AG10803 (cell line): ENCODE measurements around the gene HRG.
"Not testable (repeated sequence)": the region's sequence is repeated elsewhere in the genome, so short reads cannot be mapped to it uniquely, and the experiment has no call there.

ENCODE experiments used
- DNase-seq: peaks from one replicate; pipeline ENCODE4 v3.0.0; 2010; ENCODE audit warnings: low read depth
- H3K4me3 ChIP-seq: 2 replicates; pipeline ENCODE4 v1.5.1; 2011; ENCODE audit warnings: mild to moderate bottlenecking, low read length, control low read depth
- TF ChIP-seq, protein P1 (sequence below): conservative IDR thresholded peaks from 2 replicates; pipeline ENCODE4 v1.5.1; 2011; ENCODE audit warnings: mild to moderate bottlenecking, low read length, control low read depth, inconsistent platforms

HRG gene

DNA sequence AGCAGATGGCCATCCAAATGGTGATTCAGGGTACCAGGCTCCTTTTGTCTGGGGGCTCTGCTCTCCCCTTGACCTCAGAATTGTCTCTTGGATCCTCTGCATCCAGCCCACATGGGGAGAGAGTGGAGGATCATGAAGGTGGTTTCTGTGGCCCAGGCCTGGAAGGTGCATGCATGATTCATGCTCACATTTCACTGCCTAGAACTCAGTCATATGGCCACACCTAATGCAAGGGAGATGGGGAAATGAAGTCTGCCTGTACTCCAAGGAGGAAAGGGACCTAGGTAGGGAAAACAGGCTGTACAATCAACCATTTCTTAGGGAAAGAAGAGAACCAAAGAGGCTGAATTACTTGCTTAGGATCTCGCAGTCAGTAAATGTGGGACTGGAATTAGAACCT is 15.1 kb downstream of the HRG start:
- H3K4me3 ChIP-seq, result no peak overlapping the region
- DNase-seq, result no peak
- TF ChIP-seq, protein P1, sequence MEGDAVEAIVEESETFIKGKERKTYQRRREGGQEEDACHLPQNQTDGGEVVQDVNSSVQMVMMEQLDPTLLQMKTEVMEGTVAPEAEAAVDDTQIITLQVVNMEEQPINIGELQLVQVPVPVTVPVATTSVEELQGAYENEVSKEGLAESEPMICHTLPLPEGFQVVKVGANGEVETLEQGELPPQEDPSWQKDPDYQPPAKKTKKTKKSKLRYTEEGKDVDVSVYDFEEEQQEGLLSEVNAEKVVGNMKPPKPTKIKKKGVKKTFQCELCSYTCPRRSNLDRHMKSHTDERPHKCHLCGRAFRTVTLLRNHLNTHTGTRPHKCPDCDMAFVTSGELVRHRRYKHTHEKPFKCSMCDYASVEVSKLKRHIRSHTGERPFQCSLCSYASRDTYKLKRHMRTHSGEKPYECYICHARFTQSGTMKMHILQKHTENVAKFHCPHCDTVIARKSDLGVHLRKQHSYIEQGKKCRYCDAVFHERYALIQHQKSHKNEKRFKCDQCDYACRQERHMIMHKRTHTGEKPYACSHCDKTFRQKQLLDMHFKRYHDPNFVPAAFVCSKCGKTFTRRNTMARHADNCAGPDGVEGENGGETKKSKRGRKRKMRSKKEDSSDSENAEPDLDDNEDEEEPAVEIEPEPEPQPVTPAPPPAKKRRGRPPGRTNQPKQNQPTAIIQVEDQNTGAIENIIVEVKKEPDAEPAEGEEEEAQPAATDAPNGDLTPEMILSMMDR, result no peak

DNA sequence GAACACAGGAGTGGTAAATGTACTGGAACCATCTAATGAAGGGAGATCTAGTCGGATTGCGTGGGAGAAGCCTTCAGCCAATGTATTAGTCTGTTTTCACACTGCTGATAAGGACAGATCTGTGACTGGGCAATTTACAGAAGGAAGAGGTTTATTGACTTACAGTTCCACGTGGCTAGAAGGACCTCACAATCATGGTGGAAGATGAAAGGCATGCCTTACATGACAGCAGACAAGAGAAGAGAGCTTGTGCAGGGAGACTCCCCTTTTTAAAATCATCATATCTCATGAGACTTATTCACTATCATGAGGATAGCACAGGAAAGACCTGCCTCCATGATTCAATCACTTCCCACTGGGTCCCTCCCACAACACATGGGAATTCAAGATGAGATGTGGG is 17.0 kb downstream of the HRG start:
- no peak for DNase-seq
- TF ChIP-seq, protein P1, result no peak
- H3K4me3 ChIP-seq, result no peak overlapping the region

DNA sequence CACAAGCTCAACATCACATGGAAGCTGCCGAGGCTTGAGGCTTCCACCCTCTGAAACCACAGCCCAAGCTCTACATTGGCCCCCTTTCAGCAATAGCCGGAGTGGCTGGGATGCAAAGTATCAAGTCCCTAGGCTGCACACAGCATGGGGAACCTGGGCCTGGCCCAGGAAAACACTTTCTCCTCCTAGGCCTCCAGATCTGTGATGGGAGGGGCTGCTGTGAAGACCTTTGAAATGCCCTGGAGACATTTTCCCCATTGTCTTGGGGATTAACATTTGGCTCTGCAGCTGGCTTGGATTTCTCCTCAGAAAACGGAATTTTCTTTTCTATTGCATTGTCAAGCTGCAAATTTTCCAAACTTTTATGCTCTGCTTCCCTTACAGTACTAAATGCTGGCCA is 18.2 kb downstream of the HRG start:
- no peak overlapping the region for H3K4me3 ChIP-seq
- DNase-seq, result no peak
- TF ChIP-seq, protein P1, result no peak

DNA sequence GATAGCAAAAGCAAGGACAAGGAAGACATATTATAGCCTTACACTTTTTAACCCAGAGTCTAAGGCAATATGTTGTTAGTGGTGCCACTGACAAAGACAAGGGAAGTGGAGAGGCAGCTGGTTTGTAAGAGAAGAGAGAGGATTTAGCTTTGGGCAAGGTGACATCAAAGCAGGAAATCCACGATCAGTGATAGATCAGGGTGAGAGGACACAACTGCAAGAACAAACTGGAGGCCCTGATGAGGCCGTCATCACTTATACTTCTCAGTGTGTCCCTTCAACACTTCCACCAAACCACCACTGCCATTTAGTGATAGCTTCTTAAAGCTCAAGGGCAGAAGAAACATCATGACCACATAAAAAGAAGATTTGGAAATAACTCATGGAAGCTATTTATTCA is 20.7 kb downstream of the HRG start:
- H3K4me3 ChIP-seq, DNase-seq: not testable (repeated sequence)

DNA sequence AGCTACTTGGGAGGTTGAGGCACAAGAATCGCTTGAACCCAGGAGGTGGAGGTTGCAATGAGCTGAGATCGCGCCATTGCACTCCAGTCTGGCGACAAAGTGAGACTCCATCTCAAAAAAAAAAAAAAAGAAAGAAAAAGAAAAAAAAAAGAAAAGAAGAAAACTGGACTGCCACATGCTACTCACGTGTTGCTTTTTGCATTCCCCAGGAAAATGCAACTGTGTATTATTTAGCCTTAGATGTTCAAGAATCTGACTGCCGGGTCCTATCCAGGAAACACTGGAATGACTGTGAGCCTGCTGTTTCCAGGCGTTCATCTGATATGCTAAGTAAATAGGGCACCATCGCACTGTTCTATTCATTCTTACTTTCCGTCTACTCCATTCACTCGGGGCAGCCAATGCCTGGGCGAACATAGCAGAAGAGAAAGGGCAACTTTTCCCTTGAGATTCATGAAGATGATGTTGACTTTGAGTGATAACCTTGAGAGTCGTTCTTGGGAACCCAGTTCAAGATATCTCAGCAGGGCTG is 21.4 kb downstream of the HRG start:
- no peak overlapping the region for H3K4me3 ChIP-seq
- DNase-seq, result no peak
- TF ChIP-seq, protein P1, result no peak

DNA sequence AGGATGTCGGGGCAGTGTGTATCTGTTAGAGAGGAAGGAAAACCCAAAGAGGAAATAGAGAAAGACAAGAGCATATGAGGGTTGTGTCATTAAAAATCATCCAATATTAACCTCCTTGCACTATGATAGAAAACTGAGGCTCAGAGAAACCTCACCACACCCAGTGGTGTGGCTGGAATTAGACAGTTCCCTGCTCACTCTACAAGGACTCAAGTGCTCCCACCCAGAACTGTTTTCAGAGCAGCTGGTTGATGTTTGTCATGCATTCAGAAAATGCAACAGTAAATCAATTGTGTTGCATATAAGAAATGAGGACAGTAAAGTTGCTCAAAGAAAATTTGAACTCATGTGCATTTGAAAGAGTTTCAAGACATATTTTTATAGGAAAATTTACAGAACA is 24.5 kb downstream of the HRG start:
- H3K4me3 ChIP-seq, DNase-seq: not testable (repeated sequence)

DNA sequence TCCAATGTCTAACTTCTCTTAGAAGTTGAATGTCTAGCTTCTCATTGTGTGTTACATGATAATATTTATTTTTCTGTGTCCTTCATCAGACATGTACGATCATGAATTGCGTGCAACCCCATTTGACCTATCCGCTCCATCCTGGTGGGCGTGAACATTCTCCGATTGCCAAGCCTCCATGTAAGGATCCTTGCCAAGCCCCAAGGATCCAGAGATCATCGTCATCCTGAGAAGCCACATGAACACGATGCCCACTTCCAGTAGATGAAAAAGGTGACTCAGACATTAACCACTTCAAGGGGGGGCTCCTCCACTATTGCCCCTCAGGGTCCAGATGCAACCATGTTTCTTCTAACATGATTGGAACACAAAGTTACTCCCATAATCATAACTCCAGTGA is 25.9 kb downstream of the HRG start:
- no peak overlapping the region for H3K4me3 ChIP-seq
- TF ChIP-seq, protein P1, result no peak
- no peak for DNase-seq

DNA sequence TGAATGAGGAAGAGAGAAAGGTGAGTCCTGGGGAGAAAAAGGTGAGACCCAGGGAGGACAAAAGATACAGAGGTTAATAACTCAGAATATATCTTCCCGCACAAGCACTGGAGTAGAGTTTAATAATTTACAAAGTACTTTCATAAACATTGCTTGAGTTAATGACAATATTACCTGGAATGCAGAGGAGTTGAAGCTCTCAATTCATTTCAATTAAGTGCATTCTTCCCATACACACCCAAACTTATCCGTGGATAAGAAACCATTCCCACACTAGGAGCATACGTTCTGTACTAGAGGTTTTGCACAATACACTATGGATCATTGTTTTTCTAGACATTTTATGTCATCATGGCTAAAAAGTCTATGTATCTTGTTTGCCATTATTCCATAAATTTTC is 28.0 kb downstream of the HRG start:
- TF ChIP-seq, protein P1, result no peak
- DNase-seq, result no peak
- H3K4me3 ChIP-seq, result no peak overlapping the region
